Endothelial cell of umbilical vein (primary cell): ENCODE data around the gene WDR41. TPM values are rescaled to one million over a fixed set of nuclear protein-coding genes. Genes with fewer than 3 reads are reported as not detected.

ENCODE experiments used
- BruUV-seq: library from RNA; stranded (reverse); fragments of 400-500 nt; replicated peaks from 2 replicates; lab custom pipeline; 2021; lab: Mats Ljungman, UMichigan
- CTCF ChIA-PET: fragments of 300-600, 350-600 bp; sonication (Branson Sonifier 250); formaldehyde crosslinking; loops from one replicate; lab custom pipeline; 2021; ENCODE audit warnings: antibody characterized with exemption, inconsistent platforms; lab: Charles Lee
- POLR2A ChIA-PET: fragments of 300-600, 350-600 bp; sonication (Branson Sonifier 250); formaldehyde crosslinking; loops from one replicate; lab custom pipeline; 2021; ENCODE audit warnings: antibody characterized with exemption, inconsistent platforms; lab: Charles Lee
- DNase-seq: peaks from one replicate; pipeline ENCODE4 v3.0.0-alpha.2; 2011; ENCODE audit warnings: low read depth, low spot score
- FAIRE-seq: peaks from 2 replicates; lab custom pipeline; 2011; peaks lifted over from hg19 to GRCh38; lab: Jason Lieb, UNC
- H2AFZ ChIP-seq: 2 replicates; pipeline ENCODE4 v1.6.0; 2012; ENCODE audit warnings: low read depth, low read length, control low read depth, inconsistent platforms
- H3K27ac ChIP-seq: 2 replicates; pipeline ENCODE4 v1.5.1; 2011; ENCODE audit warnings: low read depth, mild to moderate bottlenecking, control low read depth, low read length, moderate library complexity; ENCODE audit not compliant: insufficient read depth
- H3K27me3 ChIP-seq, 2 experiments: 2 replicates each; pipeline versions ENCODE4 v1.6.0 to v1.6.1; 2011; ENCODE audit warnings: low read length in 2 of 2, mixed read lengths in 1 of 2; ENCODE audit not compliant: control insufficient read depth in 2 of 2, insufficient read depth in 2 of 2
- H3K36me3 ChIP-seq, 2 experiments: 2 replicates in 1 of 2; 3 replicates in 1 of 2; pipeline ENCODE4 v1.5.1; 2011; ENCODE audit warnings: low read length in 2 of 2, mild to moderate bottlenecking in 1 of 2, moderate library complexity in 1 of 2; ENCODE audit not compliant: control insufficient read depth in 2 of 2, insufficient read depth in 2 of 2; ENCODE audit errors: extremely low read depth in 1 of 2
- H3K4me1 ChIP-seq: 3 replicates; pipeline ENCODE4 v1.5.1; 2011; ENCODE audit warnings: mild to moderate bottlenecking, low read length; ENCODE audit not compliant: control insufficient read depth, insufficient read depth; ENCODE audit errors: extremely low read depth
- H3K4me2 ChIP-seq: 2 replicates; pipeline ENCODE4 v1.6.1; 2011; ENCODE audit warnings: low read length, control low read depth, mixed read lengths; ENCODE audit not compliant: insufficient read depth
- H3K4me3 ChIP-seq, 3 experiments: fragments of 200-600 bp in 1 of 3; sonication (generic), shearing (Covaris generic) in 1 of 3; replicated peaks in 1 of 3; 2 replicates each; pipeline ENCODE4 v1.5.1; 2011 to 2016; ENCODE audit warnings: control low read depth in 3 of 3, low read length in 3 of 3, mild to moderate bottlenecking in 2 of 3, inconsistent platforms in 1 of 3, low read depth in 1 of 3, moderate library complexity in 1 of 3; ENCODE audit not compliant: insufficient read depth in 1 of 3
- H3K79me2 ChIP-seq: 2 replicates; pipeline ENCODE4 v1.6.0; 2012; ENCODE audit warnings: low read length, inconsistent platforms; ENCODE audit not compliant: control insufficient read depth, insufficient read depth
- H3K9ac ChIP-seq: replicated peaks from 2 replicates; pipeline ENCODE3; 2011; ENCODE audit warnings: low read length, control low read depth; ENCODE audit not compliant: insufficient read depth; ENCODE audit errors: extremely low read depth
- H3K9me1 ChIP-seq: replicated peaks from 3 replicates; pipeline ENCODE4 v1.6.0; 2011; ENCODE audit warnings: mild to moderate bottlenecking, low read length; ENCODE audit not compliant: control insufficient read depth, insufficient read depth; ENCODE audit errors: extremely low read depth
- H3K9me3 ChIP-seq: replicated peaks from 2 replicates; pipeline ENCODE4 v1.5.1; 2012; ENCODE audit warnings: low read length, inconsistent platforms; ENCODE audit not compliant: control insufficient read depth, insufficient read depth
- H4K20me1 ChIP-seq: replicated peaks from 2 replicates; pipeline ENCODE3; 2011; ENCODE audit warnings: mild to moderate bottlenecking, low read length; ENCODE audit not compliant: control insufficient read depth, insufficient read depth; ENCODE audit errors: extremely low read depth
- EZH2 ChIP-seq: IDR thresholded peaks from 2 replicates; pipeline ENCODE4 v1.6.1; 2012; ENCODE audit warnings: borderline replicate concordance, low read depth, mild to moderate bottlenecking, moderate library complexity, low read length, inconsistent platforms; ENCODE audit not compliant: severe bottlenecking
- FOS ChIP-seq: IDR thresholded peaks from 2 replicates; pipeline ENCODE4 v1.6.1; 2011; ENCODE audit warnings: mild to moderate bottlenecking, low read length, moderate library complexity, borderline replicate concordance; ENCODE audit not compliant: insufficient read depth
- GATA2 ChIP-seq: IDR thresholded peaks from 2 replicates; pipeline ENCODE4 v1.7.0; 2011; ENCODE audit warnings: low read depth, mild to moderate bottlenecking, moderate library complexity, mixed read lengths, low read length; ENCODE audit not compliant: insufficient read length, insufficient read depth
- JUN ChIP-seq: IDR thresholded peaks from 2 replicates; pipeline ENCODE4 v1.6.1; 2011; ENCODE audit warnings: borderline replicate concordance, low read depth; ENCODE audit not compliant: insufficient read length, insufficient read depth
- MYC ChIP-seq: IDR thresholded peaks from one replicate; pipeline ENCODE4 v1.6.1; 2011; ENCODE audit warnings: mild to moderate bottlenecking, low read depth, low read length
- POLR2A ChIP-seq: IDR thresholded peaks from 2 replicates; pipeline ENCODE4 v1.6.1; 2012; ENCODE audit warnings: low read depth, mild to moderate bottlenecking, control low read depth, low read length
- POLR2AphosphoS5 ChIP-seq: IDR thresholded peaks from 2 replicates; pipeline ENCODE4 v1.6.1; 2012; ENCODE audit warnings: low read depth, mild to moderate bottlenecking, control low read depth, low read length, moderate library complexity; ENCODE audit not compliant: insufficient read depth
- dilution Hi-C: fragments of 300-500 bp; cut with MboI; formaldehyde crosslinking; loops from one replicate; pipeline ENCODE4 v1.15.0; 2019; ENCODE audit warnings: low sequenced_read_pairs; ENCODE audit not compliant: extremely low pct_ligation_motif_present
- intact Hi-C: fragments of 100-400 bp; cut with micrococcal nuclease; formaldehyde crosslinking; loops from one replicate; pipeline ENCODE4 v1.10.0; 2022
- polyA plus RNA-seq, 4 experiments: library from polyadenylated mRNA; depleted of rRNA in 3 of 4; stranded (reverse) in 3 of 4; unstranded in 1 of 4; fragments of >200 nt; gene quantifications; 2 replicates each; pipeline versions ENCODE4 v1.2.1 to v1.2.3, GENCODE V29; 2011 to 2012; ENCODE audit warnings: missing spikeins in 1 of 4
- total RNA-seq: library from RNA; stranded (reverse); gene quantifications from 2 replicates; pipeline ENCODE4 v1.2.3, GENCODE V29; 2021
- TF ChIP-seq, protein P1 (sequence below), 2 donors: IDR thresholded peaks; 1 replicate in 1 of 2; 2 replicates in 1 of 2; pipeline ENCODE4 v1.5.1; 2011; ENCODE audit warnings: low read length in 2 of 2, mild to moderate bottlenecking in 2 of 2, moderate library complexity in 2 of 2, control low read depth in 1 of 2, inconsistent platforms in 1 of 2, low read depth in 1 of 2; ENCODE audit not compliant: insufficient read depth in 1 of 2; ENCODE audit errors: extremely low read depth in 1 of 2
- TF ChIP-seq, protein P2 (sequence below): IDR thresholded peaks from 2 replicates; pipeline ENCODE4 v1.6.1; 2011; ENCODE audit not compliant: insufficient read depth, insufficient read length

The WDR41 gene
- total and polyA plus RNA-seq, 2 donors (not counting 3 experiments of a cell fraction or from before 2014, with no cell fraction given) = 10.2 to 33.6 TPM

DNA sequence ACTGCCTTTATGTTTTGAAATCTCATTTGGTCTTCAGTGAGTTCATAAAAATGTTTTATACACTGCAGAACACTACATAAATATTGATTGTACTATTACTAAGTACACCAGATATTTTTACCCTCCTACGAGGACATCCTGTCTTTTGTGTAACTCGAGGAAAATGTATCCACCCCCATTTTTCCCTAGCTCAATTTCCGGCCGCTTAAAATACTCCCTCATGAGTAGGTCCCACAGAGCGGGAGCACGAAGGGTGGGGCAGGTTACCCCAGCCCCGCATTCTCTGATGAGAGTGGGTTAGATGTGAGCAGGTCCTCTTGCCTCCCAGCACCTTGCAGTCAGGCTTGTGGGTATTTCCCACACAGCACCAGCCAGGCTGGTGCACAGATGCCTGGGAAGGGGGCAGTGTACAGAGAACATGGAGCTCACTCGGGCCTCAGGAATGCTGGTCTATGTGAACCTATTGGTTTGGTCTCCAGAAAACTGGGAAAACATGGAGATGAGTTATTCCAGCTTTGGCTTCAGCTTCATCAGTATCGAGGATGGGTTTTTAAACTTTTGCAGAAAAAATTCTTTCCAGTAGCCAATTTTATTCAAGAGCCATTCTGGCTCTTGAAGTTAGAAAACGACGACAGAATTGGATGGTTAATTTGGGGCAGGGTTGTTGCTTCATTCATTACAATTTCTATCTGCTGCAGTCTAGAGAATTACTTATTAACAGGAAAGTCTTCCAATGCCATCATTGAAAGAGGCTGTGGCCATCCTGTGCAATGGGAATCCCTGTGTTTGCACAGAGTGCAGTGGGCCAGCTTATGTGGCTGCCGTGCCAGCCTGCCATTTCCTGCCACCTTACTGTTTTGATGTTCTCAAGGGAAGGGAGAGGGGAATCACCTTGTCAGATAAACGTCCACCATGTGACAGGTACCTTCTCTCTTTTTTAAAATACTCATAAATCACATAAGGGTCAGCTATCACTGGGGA is 73.2 kb downstream of the WDR41 start:
- H3K9me1 ChIP-seq = no peaks in the 10 kb centered on the region
- H3K4me1 ChIP-seq = no peaks in the 10 kb centered on the region
- H3K9me3 ChIP-seq = no peaks in the 10 kb centered on the region
- H3K27ac ChIP-seq = no peak overlapping the region
- ChIA-PET CTCF (interaction anchor here (1.2 to 1.6 kb wide), 3 partner anchors 8 to 73 kb away, joined by 3 to 6 read pairs (median 4); partner anchors contain the start of gene WDR41), POLR2A (no interaction called here)
- no peak overlapping the region for H3K4me2 ChIP-seq
- H2AFZ ChIP-seq = no peak overlapping the region
- no TSS peak for BruUV-seq
- peaks cover 0 to 2% of the 10 kb centered on the region in 2 experiments for H3K27me3 ChIP-seq
- FAIRE-seq = peak; percentile 26
- no peaks in the 10 kb centered on the region for H3K79me2 ChIP-seq
- intact Hi-C loops = no loop called here
- DNase-seq = peak; percentile 22
- no peak overlapping the region for H3K9ac ChIP-seq
- no peaks in the 10 kb centered on the region for H4K20me1 ChIP-seq
- no peak overlapping the region for H3K4me3 ChIP-seq
- dilution Hi-C loops = no loop called here
- no peaks in the 10 kb centered on the region for H3K36me3 ChIP-seq
- TF ChIP-seq JUN (no peak), POLR2A (no peak), MYC (no peak), POLR2AphosphoS5 (no peak), EZH2 (no peak), FOS (no peak), GATA2 (no peak)
- TF ChIP-seq, protein P1, sequence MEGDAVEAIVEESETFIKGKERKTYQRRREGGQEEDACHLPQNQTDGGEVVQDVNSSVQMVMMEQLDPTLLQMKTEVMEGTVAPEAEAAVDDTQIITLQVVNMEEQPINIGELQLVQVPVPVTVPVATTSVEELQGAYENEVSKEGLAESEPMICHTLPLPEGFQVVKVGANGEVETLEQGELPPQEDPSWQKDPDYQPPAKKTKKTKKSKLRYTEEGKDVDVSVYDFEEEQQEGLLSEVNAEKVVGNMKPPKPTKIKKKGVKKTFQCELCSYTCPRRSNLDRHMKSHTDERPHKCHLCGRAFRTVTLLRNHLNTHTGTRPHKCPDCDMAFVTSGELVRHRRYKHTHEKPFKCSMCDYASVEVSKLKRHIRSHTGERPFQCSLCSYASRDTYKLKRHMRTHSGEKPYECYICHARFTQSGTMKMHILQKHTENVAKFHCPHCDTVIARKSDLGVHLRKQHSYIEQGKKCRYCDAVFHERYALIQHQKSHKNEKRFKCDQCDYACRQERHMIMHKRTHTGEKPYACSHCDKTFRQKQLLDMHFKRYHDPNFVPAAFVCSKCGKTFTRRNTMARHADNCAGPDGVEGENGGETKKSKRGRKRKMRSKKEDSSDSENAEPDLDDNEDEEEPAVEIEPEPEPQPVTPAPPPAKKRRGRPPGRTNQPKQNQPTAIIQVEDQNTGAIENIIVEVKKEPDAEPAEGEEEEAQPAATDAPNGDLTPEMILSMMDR (IDR thresholded peaks at IDR 0.05; ENCODE audit: extremely low read depth in 1 of 2, insufficient read depth in 1 of 2, low read depth in 1 of 2, low read length in 2 of 2) = no peak
- TF ChIP-seq, protein P2, sequence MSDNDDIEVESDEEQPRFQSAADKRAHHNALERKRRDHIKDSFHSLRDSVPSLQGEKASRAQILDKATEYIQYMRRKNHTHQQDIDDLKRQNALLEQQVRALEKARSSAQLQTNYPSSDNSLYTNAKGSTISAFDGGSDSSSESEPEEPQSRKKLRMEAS = no peak
